Natural killer cell treated with Interleukin-12 subunit alpha and Interleukin-12 subunit beta and Interleukin-15 and Interleukin-18, amount 100 ng/mL, for 72 hours (primary cell): Measurements from ENCODE around the gene OGDH. TPM values are rescaled to one million over a fixed set of nuclear protein-coding genes. Genes with fewer than 3 reads are reported as not detected.
"Not testable (repeated sequence)": the region's sequence is repeated elsewhere in the genome, so short reads cannot be mapped to it uniquely, and the experiment has no call there.

Source experiments
- ATAC-seq, 2 donors: fragments of 150-1000 bp; cut with Tn5 transposase in 1 of 2; sonication (Bioruptor Pico), chemical (Tn5 transposase) in 1 of 2; 2 replicates each; pipeline ENCODE4 v1.10.0; 2021
- DNase-seq: peaks from one replicate; pipeline ENCODE4 v3.0.0; 2022; ENCODE audit warnings: low spot score
- H3K27ac Mint-ChIP-seq, 2 donors: 1 replicate in 1 of 2; 2 replicates in 1 of 2; pipeline ENCODE4 v1.8.0; 2022; ENCODE audit warnings: mixed read lengths in 2 of 2, mild to moderate bottlenecking in 1 of 2, moderate library complexity in 1 of 2
- H3K27me3 Mint-ChIP-seq, 2 donors: 1 replicate in 1 of 2; 2 replicates in 1 of 2; pipeline ENCODE4 v1.8.0; 2022; ENCODE audit warnings: mixed read lengths in 2 of 2
- H3K36me3 Mint-ChIP-seq: one replicate; pipeline ENCODE4 v1.8.0; 2022; ENCODE audit warnings: mixed read lengths
- H3K4me1 Mint-ChIP-seq, 2 donors: 1 replicate in 1 of 2; 2 replicates in 1 of 2; pipeline ENCODE4 v1.8.0; 2022; ENCODE audit warnings: low read depth in 2 of 2, mixed read lengths in 2 of 2, mild to moderate bottlenecking in 1 of 2
- H3K4me3 Mint-ChIP-seq: one replicate; pipeline ENCODE4 v1.8.0; 2022; ENCODE audit warnings: mixed read lengths
- H3K9me3 Mint-ChIP-seq: 2 replicates; pipeline ENCODE4 v1.8.0; 2022; ENCODE audit warnings: mixed read lengths
- total RNA-seq, 2 donors: library from RNA; stranded (reverse); gene quantifications; one replicate each; pipeline ENCODE4 v1.2.3, GENCODE V29; 2022

OGDH gene
- total RNA-seq, 2 donors from 2014 or later = 84.8 to 116 TPM

- Mint-ChIP-seq H3K4me3 (no peak overlapping the region), H3K4me1 (peaks cover 0 to 2% of the 10 kb centered on the region in 2 donors), H3K36me3 (peaks cover 9% of the 10 kb centered on the region), H3K9me3 (no peaks in the 10 kb centered on the region), H3K27me3 (no peaks in the 10 kb centered on the region), H3K27ac (no peak overlapping the region)
- ATAC-seq (no peak), DNase-seq (no peak)
These were observed 88.3 kb downstream of the OGDH start for GRCh38 chr7:44694766-44695165.

DNA sequence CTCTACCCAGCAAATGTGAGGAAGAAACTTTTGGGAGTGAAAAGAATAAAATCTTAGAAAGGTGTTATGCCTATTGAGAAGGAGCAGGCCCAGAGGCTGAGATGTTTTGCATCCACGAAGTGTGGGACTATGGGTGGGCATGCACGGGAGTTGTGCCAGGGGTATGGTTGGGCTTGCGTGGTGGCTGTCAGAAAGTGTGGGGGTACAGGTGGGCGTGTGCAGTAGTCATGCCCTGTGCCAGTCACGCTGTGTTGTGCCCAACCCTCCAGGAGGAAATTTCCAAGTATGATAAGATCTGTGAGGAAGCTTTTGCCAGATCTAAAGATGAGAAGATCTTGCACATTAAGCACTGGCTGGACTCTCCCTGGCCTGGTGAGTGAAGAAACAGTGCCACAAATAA lies 89.3 kb downstream of the OGDH start:
- Mint-ChIP-seq H3K9me3 (no peaks in the 10 kb centered on the region), H3K27me3 (no peaks in the 10 kb centered on the region), H3K36me3 (peaks cover 6% of the 10 kb centered on the region), H3K4me3 (no peak overlapping the region), H3K27ac (no peak overlapping the region), H3K4me1 (peaks cover 0 to 2% of the 10 kb centered on the region in 2 donors)
- no peak for ATAC-seq
- DNase-seq = no peak

- Mint-ChIP-seq H3K4me3 (no peak overlapping the region), H3K27ac (no peak overlapping the region), H3K9me3 (no peaks in the 10 kb centered on the region), H3K4me1 (peaks cover 0 to 2% of the 10 kb centered on the region in 2 donors), H3K36me3 (peaks cover 6% of the 10 kb centered on the region), H3K27me3 (no peaks in the 10 kb centered on the region)
- ATAC-seq = no peak
- DNase-seq = no peak
These were observed 90.3 kb downstream of the OGDH start for GRCh38 chr7:44696728-44697127.

GRCh38 chr7:44697136-44698045 lies 91.0 kb downstream of the OGDH start:
- no peak overlapping the region for H3K27ac Mint-ChIP-seq

DNA sequence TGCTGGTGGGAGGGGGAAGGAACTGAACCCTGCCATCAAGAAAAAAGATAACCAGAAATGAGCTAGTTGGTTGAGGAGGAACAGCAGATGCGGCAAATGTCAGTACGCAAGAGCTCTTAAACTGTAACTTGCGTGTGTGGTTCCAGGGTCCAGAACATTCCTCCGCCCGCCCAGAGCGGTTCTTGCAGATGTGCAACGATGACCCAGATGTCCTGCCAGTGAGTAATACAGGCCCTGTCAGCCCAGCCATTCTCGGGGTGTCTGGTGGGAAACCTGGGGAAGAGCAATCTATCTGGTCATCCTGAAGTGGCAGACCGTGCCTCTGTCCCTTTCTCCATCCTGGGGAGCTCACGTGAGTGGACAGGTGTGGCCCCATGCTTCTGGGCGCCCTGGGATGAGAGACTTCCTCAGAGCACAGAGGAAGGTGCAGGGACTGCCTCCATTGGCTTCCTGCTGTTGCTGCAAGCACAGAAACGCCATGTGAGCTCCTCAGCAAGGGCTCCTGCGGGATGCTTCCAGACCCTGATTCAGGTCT lies 91.7 kb downstream of the OGDH start:
- H3K9me3 Mint-ChIP-seq = no peaks in the 10 kb centered on the region
- no peak overlapping the region for H3K4me3 Mint-ChIP-seq
- peaks cover 6% of the 10 kb centered on the region for H3K36me3 Mint-ChIP-seq
- H3K27ac Mint-ChIP-seq = no peak overlapping the region
- H3K4me1 Mint-ChIP-seq = peaks cover 0 to 2% of the 10 kb centered on the region in 2 donors
- ATAC-seq (no peak), DNase-seq (no peak)
- H3K27me3 Mint-ChIP-seq = no peaks in the 10 kb centered on the region

More at GRCh38 chr7:44697136-44698045, 91.0 kb downstream of the OGDH start:
- Mint-ChIP-seq H3K4me1 (peaks cover 0 to 2% of the 10 kb centered on the region in 2 donors), H3K27me3 (no peaks in the 10 kb centered on the region), H3K9me3 (no peaks in the 10 kb centered on the region), H3K36me3 (peaks cover 6% of the 10 kb centered on the region), H3K4me3 (no peak overlapping the region)
- ATAC-seq = no peak
- DNase-seq = no peak

- ATAC-seq, H3K27ac Mint-ChIP-seq, H3K9me3 Mint-ChIP-seq, DNase-seq, H3K4me3 Mint-ChIP-seq, H3K36me3 Mint-ChIP-seq, H3K27me3 Mint-ChIP-seq, H3K4me1 Mint-ChIP-seq: not testable (repeated sequence)
These were observed 93.2 kb downstream of the OGDH start for GRCh38 chr7:44699598-44699997.

- peak; percentile 36 to 52 for ATAC-seq
- Mint-ChIP-seq H3K27me3 (no peaks in the 10 kb centered on the region), H3K4me3 (no peak overlapping the region), H3K36me3 (peaks cover 1% of the 10 kb centered on the region), H3K9me3 (no peaks in the 10 kb centered on the region), H3K4me1 (no peaks in the 10 kb centered on the region), H3K27ac (peak overlapping the region in 1 of 2 donors; percentile 38)
- DNase-seq = no peak
These were observed 93.9 kb downstream of the OGDH start for GRCh38 chr7:44700322-44700721.

- H3K36me3 Mint-ChIP-seq, H3K4me3 Mint-ChIP-seq, ATAC-seq, DNase-seq, H3K4me1 Mint-ChIP-seq, H3K27ac Mint-ChIP-seq, H3K27me3 Mint-ChIP-seq, H3K9me3 Mint-ChIP-seq: not testable (repeated sequence)
These were observed 97.0 kb downstream of the OGDH start for GRCh38 chr7:44703391-44703790.

DNA sequence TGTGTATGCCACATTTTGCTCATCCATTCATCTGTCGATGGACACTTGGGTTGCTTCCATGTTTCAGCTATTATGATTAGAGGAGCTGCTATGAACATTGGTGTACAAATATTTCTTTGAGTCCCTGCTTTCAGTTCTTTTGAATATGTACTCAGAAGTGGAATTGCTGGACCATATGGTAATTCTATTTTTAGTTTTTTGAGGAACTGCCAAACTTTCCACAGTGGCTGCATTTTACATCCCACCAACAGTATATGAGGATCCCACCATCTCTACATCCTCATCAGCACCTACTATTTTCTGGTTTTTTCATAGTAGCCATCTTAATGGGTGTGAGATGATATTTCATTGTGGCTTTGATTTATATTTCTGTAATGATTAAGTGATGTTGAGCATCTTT lies 97.5 kb downstream of the OGDH start:
- Mint-ChIP-seq H3K9me3 (no peaks in the 10 kb centered on the region), H3K27me3 (no peaks in the 10 kb centered on the region), H3K4me1 (no peaks in the 10 kb centered on the region), H3K36me3 (peaks cover 5% of the 10 kb centered on the region), H3K4me3 (no peak overlapping the region), H3K27ac (no peak overlapping the region)
- ATAC-seq (no peak), DNase-seq (no peak)

- H3K36me3 Mint-ChIP-seq = peaks cover 5% of the 10 kb centered on the region
- no peak for ATAC-seq
These were observed 99.0 kb downstream of the OGDH start for GRCh38 chr7:44705434-44705833.

DNA sequence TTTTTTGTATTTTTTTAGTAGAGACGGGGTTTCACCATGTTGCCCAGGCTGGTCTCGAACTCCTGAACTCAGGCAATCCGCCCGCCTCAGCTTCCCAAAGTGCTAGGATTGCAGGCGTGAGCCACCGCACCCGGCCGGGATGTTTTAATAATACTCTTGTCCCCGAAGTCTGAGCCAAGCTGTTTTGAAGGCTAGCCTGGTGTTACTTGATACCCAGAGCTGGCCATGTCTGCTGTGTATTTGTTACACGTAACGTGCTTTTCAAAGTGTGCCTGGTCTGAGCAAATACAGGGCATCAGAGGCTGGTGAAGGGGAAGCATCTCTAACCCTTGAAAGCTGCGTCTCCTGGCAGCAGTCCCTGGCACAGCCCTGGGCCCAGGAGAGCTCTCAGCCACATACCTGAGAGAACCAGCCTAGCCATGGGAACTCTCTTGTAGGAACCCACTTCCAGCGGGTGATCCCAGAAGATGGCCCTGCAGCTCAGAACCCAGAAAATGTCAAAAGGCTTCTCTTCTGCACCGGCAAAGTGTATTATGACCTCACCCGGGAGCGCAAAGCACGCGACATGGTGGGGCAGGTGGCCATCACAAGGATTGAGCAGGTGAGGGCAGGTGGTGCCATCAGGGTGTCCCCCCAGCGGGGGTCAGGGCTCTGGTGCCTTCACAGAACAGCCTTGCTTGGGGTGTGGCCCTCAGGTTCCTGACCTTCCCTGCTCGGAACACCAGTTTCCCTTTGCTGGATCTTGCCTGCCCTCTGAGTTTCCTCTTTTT lies 100.5 kb downstream of the OGDH start:
- H3K4me3 Mint-ChIP-seq = no peak overlapping the region
- peaks cover 5% of the 10 kb centered on the region for H3K36me3 Mint-ChIP-seq
- ATAC-seq (no peak), DNase-seq (no peak)
- no peaks in the 10 kb centered on the region for H3K9me3 Mint-ChIP-seq
- no peaks in the 10 kb centered on the region for H3K27me3 Mint-ChIP-seq
- H3K27ac Mint-ChIP-seq = no peak overlapping the region
- H3K4me1 Mint-ChIP-seq = peaks cover 0 to 6% of the 10 kb centered on the region in 2 donors

More at GRCh38 chr7:44705434-44705833, 99.0 kb downstream of the OGDH start:
- DNase-seq = no peak
- H3K4me3 Mint-ChIP-seq = no peak overlapping the region
- H3K27ac Mint-ChIP-seq = no peak overlapping the region
- no peaks in the 10 kb centered on the region for H3K9me3 Mint-ChIP-seq
- H3K27me3 Mint-ChIP-seq = no peaks in the 10 kb centered on the region
- H3K4me1 Mint-ChIP-seq = peaks cover 0 to 3% of the 10 kb centered on the region in 2 donors

DNA sequence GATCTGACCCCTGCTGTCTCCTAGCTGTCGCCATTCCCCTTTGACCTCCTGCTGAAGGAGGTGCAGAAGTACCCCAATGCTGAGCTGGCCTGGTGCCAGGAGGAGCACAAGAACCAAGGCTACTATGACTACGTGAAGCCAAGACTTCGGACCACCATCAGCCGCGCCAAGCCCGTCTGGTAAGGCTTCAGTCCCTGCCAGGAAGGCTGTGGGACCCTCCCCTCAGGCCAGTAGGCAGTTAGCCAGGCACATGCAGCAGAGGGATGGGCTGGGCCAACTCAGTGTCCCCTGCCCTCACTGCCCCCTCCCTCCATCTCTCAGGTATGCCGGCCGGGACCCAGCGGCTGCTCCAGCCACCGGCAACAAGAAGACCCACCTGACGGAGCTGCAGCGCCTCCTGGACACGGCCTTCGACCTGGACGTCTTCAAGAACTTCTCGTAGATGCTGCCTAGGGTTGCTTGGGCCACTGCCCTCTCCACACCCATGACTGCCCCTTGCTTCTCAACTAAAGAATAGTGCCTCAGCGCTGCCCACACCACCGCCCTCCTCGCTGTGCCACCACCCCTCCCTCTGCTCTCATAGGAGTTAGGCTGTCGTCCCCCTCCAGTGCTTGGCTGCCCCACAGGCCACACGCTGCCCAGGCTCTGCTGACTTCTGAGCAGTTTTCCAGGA lies 101.3 kb downstream of the OGDH start:
- Mint-ChIP-seq H3K4me3 (no peak overlapping the region), H3K36me3 (peaks cover 5% of the 10 kb centered on the region), H3K27ac (no peak overlapping the region), H3K4me1 (peaks cover 0 to 8% of the 10 kb centered on the region in 2 donors), H3K27me3 (no peaks in the 10 kb centered on the region), H3K9me3 (no peaks in the 10 kb centered on the region)
- DNase-seq = no peak
- ATAC-seq = peak in 1 of 2 donors; percentile 5
